Left colon (tissue), 2 donors: ENCODE results near the gene PIKFYVE. TPM values are rescaled to one million over a fixed set of nuclear protein-coding genes. Genes with fewer than 3 reads are reported as not detected.
A peak's percentile ranks its signal among the peaks of the same experiment; 100 is the strongest.

ENCODE experiments used
- ATAC-seq: fragments of 200-7000 bp; cut with Tn5 transposase; one replicate; pipeline ENCODE4 v1.9.1; 2020; ENCODE audit warnings: mild to moderate bottlenecking, moderate library complexity
- DNase-seq, 2 donors: peaks; one replicate each; pipeline ENCODE4 v3.0.0-alpha.2; 2020
- intact Hi-C, 2 donors: fragments of 100-400 bp; cut with DNase I in 1 of 2; cut with micrococcal nuclease in 1 of 2; formaldehyde crosslinking; loops; one replicate each; pipeline versions ENCODE4 v1.11.2 to v1.14.0; 2022; cut with DNase I, micrococcal nuclease
- total RNA-seq, 2 donors: library from RNA; stranded (reverse); fragmentation: NEBNext Ultra II Directional; extraction: Animal tissue kit (Norgen Biotek cat#: 25700); gene quantifications; one replicate each; pipeline ENCODE4 v1.2.1, GENCODE V29; 2021
- donor health status: DM: no; HTN: no; CAD: no.
- donor health status: DM: yes; HTN: yes; CAD: no.

PIKFYVE gene
- total RNA-seq, 2 donors from 2014 or later, result 17.6 to 20.5 TPM

DNA sequence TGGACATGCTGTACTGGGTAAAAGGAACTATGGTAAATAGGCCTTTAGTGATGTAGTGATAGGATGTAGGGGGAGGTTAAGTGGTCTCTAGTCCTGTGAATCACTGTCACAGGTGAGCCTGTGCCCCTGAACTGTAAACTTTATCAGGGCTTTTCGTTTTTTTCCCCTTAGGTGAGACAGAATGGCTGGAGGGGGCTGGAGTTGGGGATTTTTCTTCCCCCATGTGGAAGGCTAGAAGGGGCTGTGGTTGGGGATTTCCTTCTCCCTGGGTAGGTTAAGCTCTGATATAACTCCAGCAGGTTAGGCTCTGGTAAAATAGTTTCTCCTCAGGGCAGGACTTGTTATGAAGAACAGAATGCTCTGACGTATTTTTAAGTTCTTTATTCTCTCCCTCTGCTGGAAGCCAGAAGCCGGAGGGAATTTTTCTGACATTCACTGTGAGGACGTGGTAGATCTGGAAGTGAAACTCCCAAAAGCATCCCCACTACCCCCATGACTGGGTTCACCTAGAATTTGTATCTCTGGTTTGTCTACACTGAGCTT lies 28.5 kb downstream of the PIKFYVE start:
- DNase-seq (no peak), ATAC-seq (no peak)
- intact Hi-C loops, result no loop called here

DNA sequence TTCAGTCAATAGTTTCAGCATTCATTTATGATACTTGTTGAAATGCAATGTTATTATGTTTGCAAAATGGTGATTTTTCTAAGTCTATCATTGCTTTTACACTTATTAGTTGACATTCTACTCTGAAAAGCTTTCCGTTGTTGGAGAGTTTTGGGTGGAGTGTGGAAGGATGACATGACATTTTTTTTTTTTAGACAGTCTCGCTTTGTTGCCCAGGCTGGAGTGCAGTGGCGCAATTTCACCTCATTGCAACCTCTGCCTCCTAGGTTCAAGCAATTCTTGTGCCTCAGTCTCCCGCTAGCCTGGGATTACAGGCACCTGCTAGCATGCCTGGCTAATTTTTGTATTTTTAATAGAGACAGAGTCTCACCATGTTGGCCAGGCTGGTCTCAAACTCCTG lies 29.8 kb downstream of the PIKFYVE start:
- DNase-seq (no peak), ATAC-seq (no peak)
- intact Hi-C loops, result no loop called here

DNA sequence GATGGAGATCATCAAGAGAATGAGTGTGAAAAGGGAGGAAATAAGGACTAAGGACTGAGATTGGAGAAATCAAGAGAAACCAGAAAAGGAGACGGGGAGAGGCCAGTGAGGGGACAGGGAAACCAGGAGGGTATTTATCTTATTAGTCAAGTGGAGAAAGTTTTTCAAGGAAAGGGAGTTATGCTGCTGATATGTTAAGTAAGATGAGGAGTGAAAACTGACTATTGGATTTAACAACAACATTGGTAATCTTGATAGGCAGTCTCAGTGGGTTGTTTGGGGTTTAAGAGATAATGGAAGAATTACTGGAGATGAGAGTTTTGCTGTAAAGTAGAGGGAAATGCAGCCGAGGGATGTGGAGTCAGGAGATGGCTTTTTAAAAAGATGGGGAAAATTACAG lies 30.6 kb downstream of the PIKFYVE start:
- DNase-seq (no peak), ATAC-seq (no peak)
- intact Hi-C loops, result no loop called here

DNA sequence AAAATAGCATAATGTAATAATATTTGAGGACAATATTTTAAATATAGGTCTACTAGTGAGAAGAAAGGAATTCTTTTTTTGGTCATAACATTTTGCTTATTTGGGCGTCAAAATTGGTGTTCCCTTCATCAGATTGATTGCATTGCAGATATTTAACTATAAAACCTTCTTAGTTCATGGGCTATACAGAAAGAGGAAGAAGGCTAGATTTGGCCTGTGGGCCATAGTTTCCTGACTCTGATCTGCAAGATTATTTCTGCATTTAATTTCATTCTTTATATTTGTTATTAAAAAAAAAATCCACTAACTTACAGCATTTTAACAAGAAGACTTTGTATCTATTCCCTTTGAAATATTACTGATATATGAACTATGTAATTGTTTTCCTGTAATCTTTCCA lies 31.9 kb downstream of the PIKFYVE start:
- intact Hi-C loops, result no loop called here

DNA sequence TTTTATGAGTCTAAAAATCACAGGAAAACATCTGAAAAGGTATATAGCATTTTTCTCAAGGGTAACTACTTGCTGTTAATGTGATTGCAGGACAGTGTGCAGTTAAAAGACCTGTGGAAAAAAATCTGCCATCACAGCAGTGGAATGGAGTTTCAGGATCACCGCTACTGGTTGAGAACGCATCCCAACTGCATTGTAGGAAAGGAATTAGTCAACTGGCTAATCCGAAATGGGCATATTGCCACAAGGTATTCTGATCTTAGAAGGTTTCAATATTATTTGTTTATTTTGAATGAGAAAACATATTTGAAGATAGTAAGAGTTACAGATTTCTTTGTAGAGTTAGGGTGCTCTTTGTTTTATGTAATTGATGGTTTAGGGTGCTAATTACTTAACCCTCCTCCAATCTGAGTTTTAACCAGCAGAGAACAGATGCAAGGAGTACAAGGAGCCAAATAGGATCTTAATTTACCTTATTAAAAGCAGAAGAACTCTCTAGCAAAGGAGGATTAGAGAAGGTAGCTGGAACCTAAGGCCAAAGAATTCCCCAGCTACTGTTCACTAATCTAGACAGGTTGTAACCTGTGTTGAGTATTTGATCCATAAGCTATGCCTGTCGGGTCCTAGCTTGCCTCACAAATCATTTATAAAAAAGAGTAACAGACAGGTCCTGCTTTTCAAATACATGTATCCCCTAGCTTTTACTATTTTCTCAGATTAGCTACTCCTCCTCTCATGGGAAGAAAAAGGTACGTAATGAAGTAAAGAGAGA lies 35.0 kb downstream of the PIKFYVE start:
- DNase-seq (no peak), ATAC-seq (no peak)
- intact Hi-C loops, result no loop called here

More for the DNA sequence above, 31.9 kb downstream of the PIKFYVE start:
- DNase-seq (no peak), ATAC-seq (no peak)

DNA sequence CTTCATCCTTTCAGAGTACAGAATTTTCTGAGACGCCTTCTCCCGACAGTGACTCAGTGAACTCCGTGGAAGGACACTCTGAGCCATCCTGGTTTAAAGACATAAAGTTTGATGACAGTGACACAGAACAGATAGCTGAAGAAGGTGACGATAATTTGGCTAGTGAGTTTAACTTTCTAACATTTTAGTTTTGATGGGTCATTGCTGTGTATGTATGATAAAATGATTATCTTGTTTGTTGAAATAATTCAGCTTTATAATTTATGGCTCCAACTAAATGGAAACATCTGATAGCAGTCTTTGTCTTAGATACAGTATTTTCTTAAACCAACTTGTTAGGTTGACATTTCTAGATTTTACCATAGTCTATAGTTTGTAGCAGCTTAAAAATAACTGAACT lies 38.1 kb downstream of the PIKFYVE start:
- no peak for DNase-seq
- intact Hi-C loops, result no loop called here
- ATAC-seq, result no peak

DNA sequence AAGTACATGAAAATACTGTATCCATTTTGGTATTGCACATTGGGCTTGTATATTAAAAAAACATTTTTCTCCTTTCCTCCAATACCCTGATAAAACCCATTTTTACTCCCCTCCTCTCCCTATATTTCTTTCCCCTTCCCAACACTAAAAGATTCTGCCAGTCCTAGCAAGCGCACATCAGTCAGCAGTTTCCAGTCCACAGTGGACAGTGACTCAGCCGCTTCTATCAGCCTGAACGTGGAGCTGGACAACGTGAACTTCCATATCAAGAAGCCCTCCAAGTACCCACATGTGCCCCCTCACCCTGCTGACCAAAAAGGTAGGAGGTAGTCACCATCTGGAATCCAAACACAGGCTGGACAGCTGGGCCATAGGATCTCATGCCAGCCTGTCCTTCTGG lies 38.6 kb downstream of the PIKFYVE start:
- ATAC-seq (no peak), DNase-seq (no peak)
- intact Hi-C loops, result no loop called here

DNA sequence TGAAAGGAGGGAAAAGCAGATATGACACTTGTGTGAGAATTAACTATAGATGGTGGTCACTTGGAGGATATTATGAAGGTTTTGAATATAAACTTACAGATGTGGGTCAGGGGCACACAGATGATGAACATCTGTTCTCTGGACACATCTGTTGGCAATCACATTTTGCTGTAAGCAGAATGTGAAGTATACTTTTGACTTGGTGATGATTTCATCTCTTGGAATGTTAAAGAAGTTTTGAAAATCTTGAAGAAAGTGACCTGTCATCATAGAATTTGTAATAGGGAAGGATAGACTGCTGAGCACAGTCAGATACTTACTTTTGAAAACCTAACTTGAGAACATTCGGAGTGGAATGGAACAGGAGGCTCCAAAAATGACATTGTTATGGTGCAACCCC lies 40.2 kb downstream of the PIKFYVE start:
- DNase-seq, result no peak
- intact Hi-C loops, result no loop called here

DNA sequence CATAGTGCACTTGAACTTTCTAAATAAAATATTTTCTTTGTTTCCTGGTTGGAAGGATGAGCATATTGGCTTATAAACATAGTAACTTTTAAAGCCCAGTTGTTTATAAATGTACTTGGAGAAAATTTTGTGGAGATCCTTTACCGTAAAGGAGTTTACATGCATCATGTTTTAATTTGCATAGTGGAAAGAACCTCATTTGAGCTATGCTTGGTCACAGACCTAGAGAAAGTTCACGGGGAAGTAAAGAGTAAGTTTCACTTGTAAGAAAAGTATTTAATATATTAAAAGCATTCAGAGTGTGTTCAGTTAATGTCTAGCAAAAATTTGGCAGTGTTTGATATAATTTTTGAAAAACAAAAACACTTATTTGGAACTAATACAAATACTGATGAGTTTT lies 45.3 kb downstream of the PIKFYVE start:
- no peak for DNase-seq
- intact Hi-C loops, result no loop called here

More for the DNA sequence above, 40.2 kb downstream of the PIKFYVE start:
- ATAC-seq, result no peak

DNA sequence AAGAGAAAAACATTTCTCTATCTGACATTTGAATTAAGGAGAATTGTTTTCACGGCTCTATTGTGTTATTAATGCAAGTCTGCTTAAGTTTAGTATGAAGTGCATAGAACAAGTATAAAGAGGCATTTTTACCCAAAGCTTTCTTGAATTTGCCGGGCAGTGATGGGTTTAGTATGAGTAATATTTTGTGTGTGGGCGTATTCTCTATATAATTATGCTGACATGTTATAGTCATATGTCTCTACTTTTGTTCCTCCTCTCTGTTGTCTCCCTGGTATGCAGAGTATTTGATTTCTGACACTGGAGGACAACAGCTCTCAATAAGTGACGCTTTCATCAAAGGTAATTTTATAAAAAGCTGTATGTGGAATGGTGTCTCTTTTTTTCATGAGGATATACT lies 45.9 kb downstream of the PIKFYVE start:
- DNase-seq (no peak), ATAC-seq (no peak)
- intact Hi-C loops, result no loop called here

More for the DNA sequence above, 45.3 kb downstream of the PIKFYVE start:
- no peak for ATAC-seq

DNA sequence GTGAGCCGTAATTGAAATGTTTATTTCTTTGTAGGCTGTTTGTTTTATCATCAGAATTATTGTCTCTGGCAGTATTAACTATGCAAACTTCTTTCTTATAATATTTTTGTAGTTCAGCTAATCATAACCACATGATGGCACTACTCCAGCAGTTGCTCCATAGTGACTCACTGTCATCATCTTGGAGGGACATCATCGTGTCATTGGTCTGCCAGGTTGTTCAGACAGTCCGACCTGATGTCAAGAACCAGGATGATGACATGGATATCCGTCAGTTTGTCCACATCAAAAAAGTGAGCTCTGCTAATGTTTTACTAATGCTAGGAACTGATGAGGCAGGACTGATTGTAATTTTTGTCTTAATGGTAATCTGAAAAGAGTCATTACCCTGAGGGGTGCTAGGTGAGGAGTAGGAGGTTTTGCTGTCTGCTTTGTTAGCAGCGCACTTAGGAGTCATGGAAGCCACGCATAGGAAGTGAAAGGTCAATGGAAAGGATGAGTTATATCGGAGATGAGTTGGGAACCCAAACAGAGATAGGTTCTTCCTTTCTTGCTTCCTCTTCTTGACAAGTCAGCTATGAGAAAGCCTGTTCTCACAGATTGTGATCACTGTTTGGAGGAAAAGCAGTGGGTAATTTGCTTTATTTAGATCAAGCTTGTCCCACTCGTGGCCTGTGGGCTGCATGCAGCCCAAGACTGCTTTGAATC lies 49.2 kb downstream of the PIKFYVE start:
- ATAC-seq (no peak), DNase-seq (no peak)
- intact Hi-C loops, result no loop called here

DNA sequence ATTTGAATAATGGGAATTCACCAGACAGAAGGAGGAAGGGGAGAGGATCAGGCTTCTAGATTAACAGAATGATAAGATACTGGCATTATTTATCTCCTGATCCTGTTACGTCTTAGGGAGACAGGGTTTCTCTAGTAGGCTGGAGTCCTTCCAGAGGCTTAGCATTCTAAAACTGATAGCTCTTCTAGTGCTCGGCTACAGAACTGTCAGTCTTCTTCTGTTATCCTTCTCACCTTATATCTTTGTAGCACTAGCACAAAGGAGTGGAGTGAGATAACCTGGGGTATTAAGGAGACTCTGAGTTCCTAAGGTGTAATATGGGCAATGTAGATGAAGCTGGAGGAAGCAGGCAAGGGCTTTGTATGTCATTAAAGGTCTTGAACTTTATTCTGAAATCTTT lies 52.1 kb downstream of the PIKFYVE start:
- no peak for DNase-seq
- intact Hi-C loops, result no loop called here
- no peak for ATAC-seq

DNA sequence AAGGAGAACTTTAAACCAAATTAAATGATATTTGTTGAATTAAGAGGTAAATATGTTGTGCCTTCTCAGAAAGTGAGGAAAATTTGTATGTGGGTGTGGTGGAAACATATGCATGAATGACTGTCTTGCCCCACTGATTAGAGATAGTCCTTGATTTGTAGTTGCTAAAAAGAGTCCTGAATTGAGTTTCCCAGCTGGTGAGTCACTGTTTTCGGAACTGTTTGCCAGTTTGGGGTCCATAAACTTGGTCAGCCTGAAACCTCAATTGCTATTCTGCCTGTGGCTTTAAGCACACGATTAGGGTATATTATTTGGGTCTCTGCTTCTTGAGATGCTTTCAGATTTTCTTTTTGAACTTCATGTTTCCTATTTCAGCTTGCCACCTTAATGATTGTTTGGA lies 53.3 kb downstream of the PIKFYVE start:
- intact Hi-C loops, result no loop called here
- ATAC-seq, result no peak
- no peak for DNase-seq

DNA sequence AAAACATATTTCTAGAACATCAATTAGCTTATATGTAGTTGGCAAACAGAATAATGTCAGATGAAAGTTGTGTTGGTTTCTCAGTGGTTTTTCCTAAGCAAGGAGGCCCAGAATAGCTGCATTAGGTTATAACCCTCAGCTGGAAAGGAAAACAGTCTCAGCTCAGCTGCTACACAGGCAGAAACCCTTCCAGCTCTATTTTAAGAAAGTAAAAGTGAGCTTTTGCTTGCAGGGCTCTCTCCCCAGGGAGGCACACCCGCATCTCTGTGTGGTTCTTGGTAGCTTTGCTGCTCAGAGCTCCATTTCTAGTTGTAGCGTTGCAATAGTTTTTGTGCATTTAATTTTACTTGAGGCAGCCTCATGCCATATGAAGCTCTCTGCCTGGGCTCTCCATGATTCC lies 54.6 kb downstream of the PIKFYVE start:
- intact Hi-C loops, result no loop called here
- DNase-seq (no peak), ATAC-seq (no peak)

DNA sequence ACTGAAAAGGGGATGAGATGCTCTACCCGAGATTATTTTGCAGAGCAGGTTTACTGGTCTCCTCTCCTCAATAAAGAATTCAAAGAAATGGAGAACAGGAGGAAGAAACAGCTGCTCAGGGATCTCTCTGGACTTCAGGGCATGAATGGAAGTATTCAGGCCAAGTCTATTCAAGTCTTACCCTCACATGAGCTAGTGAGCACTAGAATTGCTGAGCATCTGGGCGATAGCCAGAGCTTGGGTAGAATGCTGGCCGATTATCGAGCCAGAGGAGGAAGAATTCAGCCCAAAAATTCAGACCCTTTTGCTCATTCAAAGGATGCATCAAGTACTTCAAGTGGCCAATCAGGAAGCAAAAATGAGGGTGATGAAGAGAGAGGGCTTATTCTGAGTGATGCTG lies 60.0 kb downstream of the PIKFYVE start:
- intact Hi-C loops, result no loop called here
- no peak for ATAC-seq
- DNase-seq, result no peak

DNA sequence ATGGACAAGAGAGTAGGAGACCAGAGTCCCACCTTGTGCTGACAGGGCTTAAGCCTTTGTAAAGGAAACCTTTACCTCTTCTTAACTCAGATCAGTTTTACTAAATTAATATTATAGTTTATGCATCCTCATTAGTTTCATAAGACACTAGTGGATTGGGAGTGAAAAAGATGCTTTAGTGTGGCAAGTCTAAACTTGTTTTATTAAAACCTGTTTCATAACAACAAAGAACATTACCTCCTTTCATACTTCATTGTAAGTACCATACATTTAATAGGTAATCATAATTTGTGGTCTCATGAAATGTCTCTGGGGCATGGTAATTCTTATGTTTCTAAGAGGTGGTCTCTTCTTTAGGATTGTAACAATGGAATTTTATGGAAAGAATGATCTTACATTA lies 63.4 kb downstream of the PIKFYVE start:
- DNase-seq, result no peak
- ATAC-seq, result no peak
- intact Hi-C loops, result no loop called here

DNA sequence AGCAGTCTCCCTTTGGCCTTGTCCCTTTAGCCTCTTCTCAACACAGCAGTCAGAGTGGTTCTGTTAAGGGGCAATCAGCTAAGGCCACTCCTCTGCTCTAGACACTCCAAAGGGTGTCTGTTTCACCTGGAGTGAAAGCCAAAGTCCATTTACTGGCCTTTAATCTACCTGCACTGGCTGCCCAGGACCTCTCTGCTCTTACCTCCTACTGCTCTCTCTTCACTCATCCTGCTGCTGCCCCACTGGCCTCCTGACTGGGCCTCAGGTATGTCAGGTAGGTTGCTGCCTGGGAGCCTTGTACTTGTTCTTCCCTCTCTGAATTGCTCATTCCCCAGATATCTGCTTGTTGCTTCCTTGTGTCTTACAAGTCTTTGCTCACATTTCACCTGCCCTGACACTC lies 68.2 kb downstream of the PIKFYVE start:
- ATAC-seq (peak; percentile 98), DNase-seq (no peak)
- intact Hi-C loops, result no loop called here

DNA sequence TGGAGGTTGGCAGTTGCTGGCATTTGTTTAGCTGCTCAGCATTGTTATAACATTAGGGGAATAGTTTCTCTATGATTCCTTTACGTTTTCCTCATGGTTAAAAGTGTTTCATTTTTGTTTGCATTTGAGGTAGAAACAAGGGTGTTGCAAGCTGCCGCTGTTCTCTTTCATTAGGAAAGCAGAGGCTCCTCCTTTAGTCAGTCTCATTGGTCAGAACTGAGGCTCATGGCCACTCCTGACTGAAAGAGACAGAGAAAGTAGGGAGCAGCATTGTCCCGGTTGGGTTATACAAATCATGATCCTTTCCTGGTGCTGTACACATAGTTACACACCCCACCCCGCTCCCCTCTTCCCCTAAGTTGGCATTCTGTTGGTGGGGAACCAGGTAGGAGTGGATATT lies 80.7 kb downstream of the PIKFYVE start:
- ATAC-seq, result no peak
- DNase-seq, result no peak
- intact Hi-C loops, result no loop called here

DNA sequence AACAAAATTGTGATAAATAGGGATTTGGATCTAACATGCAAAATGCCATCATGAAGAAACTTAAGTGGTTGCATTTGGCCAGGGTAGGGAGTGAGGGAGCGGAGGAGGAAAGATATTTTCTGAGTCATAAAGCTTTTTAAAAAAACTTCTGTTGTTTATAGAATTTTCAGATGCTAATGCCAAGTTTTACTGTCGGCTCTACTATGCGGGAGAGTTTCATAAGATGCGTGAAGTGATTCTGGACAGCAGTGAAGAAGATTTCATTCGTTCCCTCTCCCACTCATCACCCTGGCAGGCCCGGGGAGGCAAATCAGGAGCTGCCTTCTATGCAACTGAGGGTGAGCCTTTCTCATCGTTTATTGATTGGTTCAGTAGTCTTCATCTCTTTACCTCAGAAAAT lies 84.6 kb downstream of the PIKFYVE start:
- DNase-seq (no peak), ATAC-seq (no peak)
- intact Hi-C loops, result no loop called here
